Left ventricle myocardium superior (tissue), 1 donor: ENCODE measurements around the gene PRRC2B. TPM values are rescaled to one million over a fixed set of nuclear protein-coding genes. Genes with fewer than 3 reads are reported as not detected.

ENCODE experiments used
- ATAC-seq: fragments of 200-7000 bp; cut with Tn5 transposase; one replicate; pipeline ENCODE4 v1.9.1; 2020; ENCODE audit warnings: mild to moderate bottlenecking, moderate library complexity
- DNase-seq: peaks from one replicate; pipeline ENCODE4 v3.0.0-alpha.2; 2020
- intact Hi-C: fragments of 100-400 bp; cut with micrococcal nuclease; formaldehyde crosslinking; loops from one replicate; pipeline ENCODE4 v1.11.0; 2022
- total RNA-seq: library from RNA; stranded (reverse); fragmentation: NEBNext Ultra II Directional; extraction: Animal tissue kit (Norgen Biotek cat#: 25700); gene quantifications from one replicate; pipeline ENCODE4 v1.2.1, GENCODE V29; 2021
- donor health status: DM: no; HTN: yes; CAD: no; lungs with severe emphysema.

The PRRC2B gene
- total RNA-seq, 1 donor from 2014 or later = 144 TPM

GRCh38 chr9:131405428-131405827 lies 11.5 kb downstream of the PRRC2B start:
- ATAC-seq = peak; percentile 70
- intact Hi-C loops = no loop called here
- DNase-seq = peak; percentile 76

DNA sequence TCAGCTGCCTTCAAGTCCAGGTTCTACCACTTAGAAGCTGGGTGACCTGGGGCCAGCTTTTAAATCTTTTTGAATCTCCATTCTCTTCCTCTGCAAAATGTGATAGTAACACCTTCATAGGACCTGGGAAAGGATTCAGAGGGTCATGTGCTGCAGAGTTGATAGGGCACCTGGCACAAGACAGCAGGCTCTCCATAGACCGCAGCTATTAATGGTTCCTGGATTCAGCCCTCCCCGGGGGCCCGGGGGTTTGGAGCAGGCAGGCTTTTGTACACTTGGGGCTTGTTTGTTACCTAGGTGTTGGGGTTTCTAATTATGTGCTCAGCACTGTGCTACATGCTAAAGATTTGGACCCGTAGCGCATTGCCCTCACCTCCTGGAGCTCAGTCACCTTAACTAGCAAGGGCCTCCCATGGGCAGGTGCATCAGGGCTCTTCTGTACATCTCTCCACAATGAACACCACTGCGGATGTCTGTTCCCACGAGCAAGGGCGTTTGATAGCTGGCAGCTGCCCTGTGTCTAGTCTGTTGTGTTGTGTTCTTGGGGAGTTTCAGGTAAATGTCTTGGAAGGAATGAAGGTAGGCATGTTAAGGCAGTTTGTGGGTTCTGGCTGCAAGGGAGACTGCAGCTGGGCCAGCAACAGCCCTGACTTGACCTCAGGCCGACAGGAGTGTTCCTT lies 12.1 kb downstream of the PRRC2B start:
- peak; percentile 58 for ATAC-seq
- DNase-seq = peak; percentile 68
- intact Hi-C loops = no loop called here

- DNase-seq (no peak), ATAC-seq (no peak)
- intact Hi-C loops = no loop called here
These were observed 12.9 kb downstream of the PRRC2B start for GRCh38 chr9:131406563-131407436.

- intact Hi-C loops = no loop called here
- ATAC-seq = peak; percentile 61
- DNase-seq = peak; percentile 52
These were observed 13.9 kb downstream of the PRRC2B start for GRCh38 chr9:131407717-131408195.

DNA sequence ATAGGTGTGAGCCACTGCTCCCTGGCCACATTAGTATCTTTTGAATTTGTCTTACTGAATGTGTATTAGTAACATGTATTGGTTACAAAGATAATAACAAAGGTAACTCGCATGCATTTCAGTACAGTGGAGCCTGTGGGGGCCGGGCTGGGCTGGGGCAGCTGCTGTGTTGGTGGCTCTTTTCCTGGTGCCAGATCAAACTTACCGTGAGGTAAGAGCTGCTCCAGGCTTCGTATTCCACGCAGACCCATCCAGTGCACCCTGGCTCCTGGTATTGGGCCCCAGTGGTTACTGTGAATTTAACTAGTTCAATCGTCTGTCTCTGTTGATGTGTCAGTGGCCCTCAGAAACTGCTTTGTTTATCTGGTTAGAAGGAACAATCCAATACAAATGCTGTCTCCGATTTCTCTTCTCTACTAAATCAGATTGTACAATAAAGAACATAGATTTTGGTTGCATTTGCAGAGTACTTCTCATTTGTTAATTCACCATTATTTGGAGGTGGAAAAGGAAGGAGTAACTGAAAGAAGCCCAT lies 15.6 kb downstream of the PRRC2B start:
- no peak for DNase-seq
- intact Hi-C loops = no loop called here
- ATAC-seq = no peak

GRCh38 chr9:131410044-131410491 lies 16.2 kb downstream of the PRRC2B start:
- intact Hi-C loops = no loop called here
- peak; percentile 28 for DNase-seq

DNA sequence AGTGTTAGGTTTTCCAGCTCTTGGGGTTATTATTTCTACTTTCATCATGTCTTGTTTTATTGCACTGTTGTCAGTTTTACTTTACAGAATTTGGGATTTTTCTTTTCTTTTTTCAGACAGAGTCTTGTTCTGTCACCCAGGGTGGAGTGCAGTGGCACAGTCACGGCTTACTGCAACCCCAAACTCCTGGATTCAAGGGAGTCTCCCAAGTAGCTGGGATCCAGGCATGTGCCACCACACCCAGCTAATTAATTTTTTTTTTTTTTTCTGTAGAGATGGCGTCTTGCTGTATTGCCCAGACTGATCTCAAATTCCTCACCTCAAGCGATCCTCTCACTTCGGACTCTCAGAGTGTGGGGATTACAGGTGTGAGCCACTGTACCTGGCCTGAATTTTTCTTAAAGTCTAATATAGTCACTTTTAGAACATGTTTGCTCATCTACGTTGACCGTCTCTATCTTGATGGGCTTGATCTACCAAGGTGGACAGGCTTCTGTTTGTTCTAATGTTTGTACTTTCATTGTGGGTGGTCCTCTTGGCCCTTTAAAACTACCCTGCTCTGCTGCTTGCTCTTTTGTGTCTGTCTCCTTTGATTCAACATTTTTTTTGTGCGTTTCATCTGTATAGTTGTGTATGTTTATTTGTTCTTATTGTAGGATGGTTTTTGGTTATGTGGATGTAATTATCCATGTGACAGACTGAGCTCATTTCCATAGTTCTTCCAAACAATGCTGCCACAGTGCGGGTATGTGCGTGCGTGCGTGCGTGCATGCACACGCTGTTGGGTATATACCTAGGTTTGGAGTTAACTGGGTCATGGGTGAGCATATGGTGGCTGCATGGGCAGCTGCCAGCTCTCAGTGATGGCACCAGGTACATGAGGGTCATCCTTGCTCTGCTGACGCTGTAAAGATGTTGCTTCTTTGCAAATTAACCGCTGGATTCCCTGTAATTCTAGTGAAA lies 18.1 kb downstream of the PRRC2B start:
- ATAC-seq (no peak), DNase-seq (peak; percentile 32)
- intact Hi-C loops = no loop called here

More at GRCh38 chr9:131410044-131410491, 16.2 kb downstream of the PRRC2B start:
- ATAC-seq = no peak

DNA sequence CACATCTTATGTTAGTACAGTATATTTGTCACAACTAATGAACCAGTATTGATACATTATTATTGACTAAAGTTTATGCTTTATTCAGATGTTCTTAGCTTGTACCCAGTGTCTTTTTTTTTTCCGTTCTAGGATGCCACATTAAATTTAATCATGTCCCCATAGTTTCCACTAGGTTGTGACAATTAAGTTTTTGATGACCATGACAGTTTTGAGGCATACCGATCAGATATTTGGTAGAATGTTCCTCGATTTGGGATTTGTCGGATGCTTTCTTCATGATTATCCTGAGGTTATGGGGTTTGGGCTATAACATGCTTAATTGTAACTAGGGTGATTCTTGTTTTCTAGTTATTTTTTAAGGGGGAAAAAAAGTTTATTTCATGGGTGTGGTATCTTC lies 22.6 kb downstream of the PRRC2B start:
- intact Hi-C loops = no loop called here
- no peak for DNase-seq
- ATAC-seq = no peak

- ATAC-seq (no peak), DNase-seq (no peak)
- intact Hi-C loops = no loop called here
These were observed 23.6 kb downstream of the PRRC2B start for GRCh38 chr9:131417264-131418142.

DNA sequence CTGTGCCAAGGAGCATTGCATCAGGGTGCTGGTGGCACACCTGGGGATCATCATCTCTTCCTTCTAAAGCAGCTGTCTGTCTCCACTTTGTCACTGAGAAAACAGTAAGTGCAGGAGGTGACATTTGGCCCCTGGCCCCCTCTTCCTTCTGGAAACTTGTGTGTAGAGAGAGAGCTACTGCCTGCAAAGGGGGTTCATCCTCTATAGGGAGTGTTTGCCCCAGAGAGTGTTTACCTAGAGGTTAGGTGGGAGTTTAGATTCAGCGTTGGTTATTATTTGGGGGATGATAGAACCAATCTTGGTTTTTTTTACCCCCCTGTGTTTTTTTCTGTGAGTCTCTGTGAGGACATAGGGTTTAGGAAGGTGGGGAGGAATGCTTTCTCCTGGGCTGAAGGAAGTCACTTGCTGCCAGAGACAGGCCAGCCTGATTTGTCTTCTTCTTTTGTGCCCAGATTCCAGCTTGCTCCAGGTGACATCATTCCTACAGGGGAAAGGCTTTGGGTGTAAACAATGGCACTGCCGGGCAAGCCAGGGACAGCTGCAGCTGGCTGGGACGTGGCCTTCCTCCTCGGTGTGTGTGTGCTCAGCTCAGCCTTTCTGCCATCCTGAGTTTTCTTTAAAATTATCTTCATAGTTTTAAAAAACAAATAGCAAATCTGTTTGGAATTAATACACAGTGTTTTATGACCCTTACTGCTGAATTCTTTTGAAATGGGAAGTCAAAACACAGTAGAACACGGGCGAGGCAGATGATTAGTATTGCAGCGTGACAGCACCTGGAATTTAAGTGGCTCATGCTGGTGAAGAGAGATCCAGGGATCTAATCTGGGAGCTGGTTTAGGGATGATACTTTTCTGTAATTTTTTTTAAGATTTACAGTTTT lies 24.5 kb downstream of the PRRC2B start:
- intact Hi-C loops = no loop called here
- ATAC-seq (peak; percentile 39), DNase-seq (peak; percentile 55)

GRCh38 chr9:131419026-131419614 lies 25.2 kb downstream of the PRRC2B start:
- intact Hi-C loops = no loop called here
- DNase-seq (peak; percentile 28), ATAC-seq (no peak)

GRCh38 chr9:131419716-131420115 lies 25.8 kb downstream of the PRRC2B start:
- peak; percentile 16 for DNase-seq
- intact Hi-C loops = no loop called here
- ATAC-seq = no peak

- DNase-seq = peak; percentile 22
- ATAC-seq = peak; percentile 23
- intact Hi-C loops = no loop called here
These were observed 27.2 kb downstream of the PRRC2B start for GRCh38 chr9:131420980-131421624.

GRCh38 chr9:131421691-131422090 lies 27.8 kb downstream of the PRRC2B start:
- intact Hi-C loops = no loop called here
- ATAC-seq = peak; percentile 5

GRCh38 chr9:131422241-131422792 lies 28.4 kb downstream of the PRRC2B start:
- ATAC-seq (peak; percentile 71), DNase-seq (peak; percentile 53)
- intact Hi-C loops = no loop called here

More at GRCh38 chr9:131421691-131422090, 27.8 kb downstream of the PRRC2B start:
- DNase-seq = no peak

DNA sequence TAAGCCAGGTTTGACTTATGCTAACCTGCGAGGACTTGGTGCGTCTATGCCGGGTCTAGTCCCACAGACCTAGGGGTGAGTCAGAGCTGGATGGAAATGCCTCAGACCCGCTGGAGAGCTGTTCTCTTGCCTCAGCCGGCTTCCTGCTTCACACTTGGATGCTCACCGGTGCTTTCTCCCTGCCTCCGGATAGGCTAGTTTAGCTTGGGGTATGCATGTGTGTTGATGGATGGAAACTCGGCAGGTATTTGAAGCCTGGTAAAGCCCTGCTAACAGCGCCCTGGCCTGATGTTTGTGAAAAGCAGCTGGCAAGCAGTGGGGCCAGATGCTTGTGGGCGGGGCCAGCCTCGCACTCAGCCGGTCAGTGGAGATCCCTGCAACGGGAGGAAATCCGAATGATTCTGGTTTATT lies 29.3 kb downstream of the PRRC2B start:
- DNase-seq (peak; percentile 73), ATAC-seq (peak; percentile 68)
- intact Hi-C loops = no loop called here
